Natural killer cell treated with Interleukin-12 subunit alpha and Interleukin-12 subunit beta and Interleukin-15 and Interleukin-18, amount 100 ng/mL, for 72 hours (primary cell): ENCODE data around the gene VSIG10L2. TPM values are rescaled to one million over a fixed set of nuclear protein-coding genes. Genes with fewer than 3 reads are reported as not detected.
A peak's percentile ranks its signal among the peaks of the same experiment; 100 is the strongest.
"Not testable (repeated sequence)": the region's sequence is repeated elsewhere in the genome, so short reads cannot be mapped to it uniquely, and the experiment has no call there.

ENCODE experiments used
- ATAC-seq, 2 donors: fragments of 150-1000 bp; cut with Tn5 transposase in 1 of 2; sonication (Bioruptor Pico), chemical (Tn5 transposase) in 1 of 2; 2 replicates each; pipeline ENCODE4 v1.10.0; 2021
- DNase-seq: peaks from one replicate; pipeline ENCODE4 v3.0.0; 2022; ENCODE audit warnings: low spot score
- H3K27ac Mint-ChIP-seq, 2 donors: 1 replicate in 1 of 2; 2 replicates in 1 of 2; pipeline ENCODE4 v1.8.0; 2022; ENCODE audit warnings: mixed read lengths in 2 of 2, mild to moderate bottlenecking in 1 of 2, moderate library complexity in 1 of 2
- H3K27me3 Mint-ChIP-seq, 2 donors: 1 replicate in 1 of 2; 2 replicates in 1 of 2; pipeline ENCODE4 v1.8.0; 2022; ENCODE audit warnings: mixed read lengths in 2 of 2
- H3K36me3 Mint-ChIP-seq: one replicate; pipeline ENCODE4 v1.8.0; 2022; ENCODE audit warnings: mixed read lengths
- H3K4me1 Mint-ChIP-seq, 2 donors: 1 replicate in 1 of 2; 2 replicates in 1 of 2; pipeline ENCODE4 v1.8.0; 2022; ENCODE audit warnings: low read depth in 2 of 2, mixed read lengths in 2 of 2, mild to moderate bottlenecking in 1 of 2
- H3K4me3 Mint-ChIP-seq: one replicate; pipeline ENCODE4 v1.8.0; 2022; ENCODE audit warnings: mixed read lengths
- H3K9me3 Mint-ChIP-seq: 2 replicates; pipeline ENCODE4 v1.8.0; 2022; ENCODE audit warnings: mixed read lengths
- total RNA-seq, 2 donors: library from RNA; stranded (reverse); gene quantifications; one replicate each; pipeline ENCODE4 v1.2.3, GENCODE V29; 2022

VSIG10L2 gene
- total RNA-seq, result not detected

DNA sequence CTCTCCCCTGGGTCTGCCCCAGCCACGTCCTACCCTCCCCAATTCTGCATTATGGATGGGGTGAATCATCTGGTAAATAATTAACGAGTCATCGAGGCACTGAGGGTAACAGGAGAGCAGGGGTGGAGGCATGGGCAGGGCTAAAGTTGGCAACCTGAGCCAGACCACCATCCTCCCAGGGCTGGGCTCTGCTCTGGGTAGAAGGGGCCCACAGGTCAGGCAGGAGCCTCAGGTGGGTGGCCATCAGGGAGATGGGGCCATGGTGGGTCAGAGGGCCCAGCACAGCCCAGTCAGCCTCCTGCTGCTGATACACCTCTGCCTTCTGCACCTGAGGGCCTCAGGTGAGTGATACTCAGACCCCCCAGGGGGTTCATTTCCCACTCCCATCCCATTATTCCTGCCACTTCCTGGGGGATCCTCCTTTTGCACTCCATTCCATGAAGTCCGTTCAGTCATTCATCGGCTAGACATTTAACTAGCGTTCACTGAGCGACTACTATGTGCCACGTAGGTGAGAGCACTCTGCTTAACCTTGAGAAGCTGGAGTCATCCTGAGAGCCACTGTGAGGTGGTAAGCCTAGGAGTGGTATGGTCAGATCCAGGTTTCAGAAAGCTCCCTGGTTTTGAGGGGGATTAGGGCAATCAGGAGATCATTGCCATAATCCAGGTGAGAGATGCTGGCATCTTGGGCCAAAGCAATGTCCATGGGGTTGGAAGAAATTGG is at the start of gene VSIG10L2:
VSIG10L2 (plus strand) TSS at position 248 of the 724 bp plus-strand sequence; CDS start at position 260, 12 bp downstream.
- H3K36me3 Mint-ChIP-seq, result no peaks in the 10 kb centered on the region
- no peak within 1 kb of the TSS for H3K27ac Mint-ChIP-seq
- peaks cover 6 to 13% of the 10 kb centered on the region in 2 donors for H3K27me3 Mint-ChIP-seq
- ATAC-seq (no peak), DNase-seq (no peak)
- no peaks in the 10 kb centered on the region for H3K9me3 Mint-ChIP-seq
- peaks cover 6% of the 10 kb centered on the region in 2 donors for H3K4me1 Mint-ChIP-seq
- no peak within 1 kb of the TSS for H3K4me3 Mint-ChIP-seq

DNA sequence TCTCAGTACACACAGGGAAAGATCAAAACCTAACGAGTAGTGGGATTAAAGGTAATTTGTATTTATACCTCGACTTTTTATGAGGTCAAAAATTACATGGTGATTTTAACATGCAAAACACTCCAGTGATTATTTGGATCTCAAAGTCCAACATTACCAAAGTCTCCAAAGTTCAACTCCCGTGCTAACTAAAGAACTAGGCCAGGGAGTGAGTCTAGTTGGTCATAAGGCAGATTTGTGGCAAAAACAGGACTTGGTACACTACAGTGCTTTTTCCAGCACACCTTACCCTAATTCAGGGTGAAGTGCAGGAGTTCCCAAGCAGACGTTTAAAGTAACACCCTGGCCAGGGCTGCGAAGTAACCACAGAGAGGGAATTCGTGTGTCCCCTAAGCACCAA is 44.0 kb upstream of the VSIG10L2 start:
- H3K4me1 Mint-ChIP-seq, result peaks cover 23 to 24% of the 10 kb centered on the region in 2 donors
- peak overlapping the region; percentile 96 for H3K4me3 Mint-ChIP-seq
- peaks cover 13 to 15% of the 10 kb centered on the region in 2 donors for H3K27me3 Mint-ChIP-seq
- H3K36me3 Mint-ChIP-seq, result peaks cover 20% of the 10 kb centered on the region
- no peaks in the 10 kb centered on the region for H3K9me3 Mint-ChIP-seq
- DNase-seq, result no peak
- ATAC-seq, result no peak
- H3K27ac Mint-ChIP-seq, result peak overlapping the region; percentile 57 to 99

- DNase-seq, result no peak
Measured at GRCh38 chr11:125902277-125902926, 43.4 kb upstream of the VSIG10L2 start.

GRCh38 chr11:125902927-125903710 is 42.7 kb upstream of the VSIG10L2 start, which contains the start of gene PUS3:
Gene PUS3 (minus strand): TSS chr11:125903206. CDS start chr11:125896284, 6,922 bp downstream.
- DNase-seq (peak; percentile 93), ATAC-seq (peak; percentile 92 to 95)
- peaks cover 20% of the 10 kb centered on the region for H3K36me3 Mint-ChIP-seq
- peak within 1 kb of the TSS; percentile 83 to 99 for H3K27ac Mint-ChIP-seq
- H3K4me3 Mint-ChIP-seq, result peak within 1 kb of the TSS; percentile 96
- H3K4me1 Mint-ChIP-seq, result peaks cover 19 to 24% of the 10 kb centered on the region in 2 donors
- peaks cover 13 to 15% of the 10 kb centered on the region in 2 donors for H3K27me3 Mint-ChIP-seq
- no peaks in the 10 kb centered on the region for H3K9me3 Mint-ChIP-seq

More at GRCh38 chr11:125902277-125902926, 43.4 kb upstream of the VSIG10L2 start:
- peak overlapping the region; percentile 83 to 99 for H3K27ac Mint-ChIP-seq
- peak overlapping the region; percentile 96 for H3K4me3 Mint-ChIP-seq
- no peaks in the 10 kb centered on the region for H3K9me3 Mint-ChIP-seq
- peak in 1 of 2 donors; percentile 54 for ATAC-seq
- peaks cover 19 to 24% of the 10 kb centered on the region in 2 donors for H3K4me1 Mint-ChIP-seq
- H3K36me3 Mint-ChIP-seq, result peaks cover 20% of the 10 kb centered on the region
- peaks cover 13 to 15% of the 10 kb centered on the region in 2 donors for H3K27me3 Mint-ChIP-seq

GRCh38 chr11:125903711-125904659 is 41.9 kb upstream of the VSIG10L2 start, which contains the start of gene DDX25:
Gene DDX25 (plus strand): TSS chr11:125904508. CDS start chr11:125904518, 10 bp downstream.
- peaks cover 19 to 24% of the 10 kb centered on the region in 2 donors for H3K4me1 Mint-ChIP-seq
- peak in 1 of 2 donors; percentile 56 for ATAC-seq
- H3K36me3 Mint-ChIP-seq, result peaks cover 20% of the 10 kb centered on the region
- peak within 1 kb of the TSS; percentile 96 for H3K4me3 Mint-ChIP-seq
- DNase-seq, result peak; percentile 69
- H3K9me3 Mint-ChIP-seq, result no peaks in the 10 kb centered on the region
- H3K27ac Mint-ChIP-seq, result peak within 1 kb of the TSS; percentile 83 to 99
- peaks cover 18 to 22% of the 10 kb centered on the region in 2 donors for H3K27me3 Mint-ChIP-seq

DNA sequence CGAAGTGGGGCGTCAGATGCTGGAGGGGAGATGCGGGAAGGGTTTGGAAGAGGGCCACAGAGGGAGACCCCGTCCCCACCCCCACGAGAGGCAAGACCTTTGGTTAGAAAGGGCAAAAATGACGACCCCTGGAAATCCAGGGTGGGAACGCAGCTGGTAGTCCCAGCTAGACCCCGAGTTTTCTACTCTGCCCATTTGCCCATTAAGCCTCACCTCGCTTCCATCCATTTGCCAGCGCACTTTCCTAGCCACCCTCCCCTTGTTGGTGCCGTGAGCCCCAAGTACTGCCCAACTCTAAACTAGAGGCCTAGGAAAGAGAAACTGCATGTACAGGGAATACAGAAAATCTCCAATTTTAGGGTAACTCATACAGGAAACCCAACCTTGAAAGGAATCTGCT is 41.2 kb upstream of the VSIG10L2 start:
- H3K27ac Mint-ChIP-seq, result no peak overlapping the region
- peaks cover 19 to 24% of the 10 kb centered on the region in 2 donors for H3K4me1 Mint-ChIP-seq
- DNase-seq, result no peak
- H3K36me3 Mint-ChIP-seq, result peaks cover 14% of the 10 kb centered on the region
- H3K27me3 Mint-ChIP-seq, result peaks cover 18 to 22% of the 10 kb centered on the region in 2 donors
- H3K9me3 Mint-ChIP-seq, result no peaks in the 10 kb centered on the region
- H3K4me3 Mint-ChIP-seq, result peak overlapping the region; percentile 80
- no peak for ATAC-seq

GRCh38 chr11:125910226-125910849 is 35.5 kb upstream of the VSIG10L2 start:
- H3K27me3 Mint-ChIP-seq, result peaks cover 30 to 46% of the 10 kb centered on the region in 2 donors
- ATAC-seq, result no peak
- no peak for DNase-seq
- H3K36me3 Mint-ChIP-seq, result peaks cover 3% of the 10 kb centered on the region
- H3K9me3 Mint-ChIP-seq, result no peaks in the 10 kb centered on the region
- no peak overlapping the region for H3K4me3 Mint-ChIP-seq
- H3K27ac Mint-ChIP-seq, result no peak overlapping the region
- H3K4me1 Mint-ChIP-seq, result no peaks in the 10 kb centered on the region

GRCh38 chr11:125914601-125915000 is 31.2 kb upstream of the VSIG10L2 start:
- peaks cover 37 to 63% of the 10 kb centered on the region in 2 donors for H3K27me3 Mint-ChIP-seq
- H3K27ac Mint-ChIP-seq, H3K4me1 Mint-ChIP-seq, H3K4me3 Mint-ChIP-seq, ATAC-seq, H3K9me3 Mint-ChIP-seq, H3K36me3 Mint-ChIP-seq, DNase-seq: not testable (repeated sequence)

GRCh38 chr11:125916683-125917347 is 29.0 kb upstream of the VSIG10L2 start:
- Mint-ChIP-seq H3K4me1 (no peaks in the 10 kb centered on the region), H3K9me3 (no peaks in the 10 kb centered on the region), H3K27ac (no peak overlapping the region), H3K27me3 (peaks cover 31 to 55% of the 10 kb centered on the region in 2 donors), H3K36me3 (no peaks in the 10 kb centered on the region), H3K4me3 (no peak overlapping the region)
- DNase-seq (no peak), ATAC-seq (no peak)

DNA sequence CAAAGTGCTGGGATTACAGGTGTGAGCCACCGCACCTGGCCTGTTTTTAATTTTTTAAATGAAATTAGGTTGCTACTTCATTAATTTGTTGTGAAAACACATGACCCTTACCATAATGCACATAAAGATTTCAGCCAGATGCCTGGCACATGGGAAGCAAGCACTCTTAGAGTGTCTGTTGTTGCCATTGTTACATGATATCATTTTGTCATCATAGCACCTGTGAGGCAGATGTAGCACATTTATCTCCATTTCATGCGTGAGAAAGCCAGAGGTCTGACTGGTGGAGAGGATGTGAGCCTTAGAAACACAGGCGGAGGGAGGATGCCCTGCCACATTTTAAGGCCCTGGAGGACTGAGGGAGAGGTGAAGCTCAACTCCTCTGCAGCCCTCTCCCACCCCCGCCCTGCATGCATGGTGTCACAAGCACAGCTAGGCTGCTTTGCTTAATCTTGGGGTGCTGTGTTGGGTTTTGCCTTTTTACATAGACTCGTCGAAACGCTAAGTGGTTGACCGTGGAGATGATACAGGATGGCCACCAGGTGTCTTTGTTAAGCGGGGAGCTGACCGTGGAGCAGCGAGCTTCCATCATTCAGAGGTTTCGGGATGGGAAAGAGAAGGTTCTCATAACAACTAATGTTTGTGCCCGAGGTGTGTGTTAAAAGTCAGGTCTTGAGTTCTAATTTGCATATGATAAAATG is 27.6 kb upstream of the VSIG10L2 start:
- Mint-ChIP-seq H3K27me3 (peaks cover 29 to 44% of the 10 kb centered on the region in 2 donors), H3K4me3 (no peak overlapping the region), H3K4me1 (no peaks in the 10 kb centered on the region), H3K9me3 (no peaks in the 10 kb centered on the region), H3K27ac (no peak overlapping the region), H3K36me3 (no peaks in the 10 kb centered on the region)
- DNase-seq (no peak), ATAC-seq (no peak)

DNA sequence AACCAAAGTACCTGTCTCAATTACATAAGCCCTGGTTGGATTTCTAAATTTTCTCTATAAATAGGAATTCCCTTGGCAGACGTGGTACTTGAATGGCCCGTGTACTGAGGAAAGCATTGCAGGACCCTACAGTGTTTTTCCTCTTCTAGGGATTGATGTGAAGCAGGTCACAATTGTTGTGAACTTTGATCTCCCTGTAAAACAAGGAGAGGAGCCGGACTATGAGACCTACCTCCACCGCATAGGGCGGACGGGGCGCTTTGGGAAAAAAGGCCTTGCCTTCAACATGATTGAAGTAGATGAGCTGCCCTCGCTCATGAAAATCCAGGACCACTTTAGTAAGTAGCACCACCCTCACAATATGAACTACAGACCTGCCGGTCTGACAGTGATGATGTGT is 24.8 kb upstream of the VSIG10L2 start:
- Mint-ChIP-seq H3K9me3 (no peaks in the 10 kb centered on the region), H3K4me1 (no peaks in the 10 kb centered on the region), H3K36me3 (no peaks in the 10 kb centered on the region), H3K27me3 (peaks cover 28 to 47% of the 10 kb centered on the region in 2 donors), H3K27ac (no peak overlapping the region), H3K4me3 (no peak overlapping the region)
- DNase-seq (no peak), ATAC-seq (no peak)
